Cardiac septum (tissue), 1 donor: ENCODE data around the gene CFAP299. TPM values are rescaled to one million over a fixed set of nuclear protein-coding genes. Genes with fewer than 3 reads are reported as not detected.
"Not testable (repeated sequence)": the region's sequence is repeated elsewhere in the genome, so short reads cannot be mapped to it uniquely, and the experiment has no call there.

Experiments used
- DNase-seq: peaks from one replicate; pipeline ENCODE4 v3.0.0-alpha.2; 2020; ENCODE audit warnings: low spot score
- intact Hi-C: fragments of 100-400 bp; cut with DNase I; formaldehyde crosslinking; loops from one replicate; pipeline ENCODE4 v1.14.0; 2022
- total RNA-seq: library from RNA; stranded (reverse); fragmentation: NEBNext Ultra II Directional; extraction: Animal tissue kit (Norgen Biotek cat#: 25700); gene quantifications from one replicate; pipeline ENCODE4 v1.2.1, GENCODE V29; 2021
- donor health status: DM: no; HTN: no; CAD: no.

The CFAP299 gene
- total RNA-seq, 1 donor from 2014 or later, result not detected

- DNase-seq, result no peak
- intact Hi-C loops, result no loop called here
Measured at GRCh38 chr4:80646061-80646460, 310.5 kb downstream of the CFAP299 start.

- no peak for DNase-seq
- intact Hi-C loops, result no loop called here
Measured at GRCh38 chr4:80655662-80656061, 320.1 kb downstream of the CFAP299 start.

GRCh38 chr4:80670118-80670517 lies 334.6 kb downstream of the CFAP299 start:
- DNase-seq, intact Hi-C loops: not testable (repeated sequence)

- DNase-seq, result no peak
- intact Hi-C loops, result no loop called here
Measured at GRCh38 chr4:80678413-80678812, 342.9 kb downstream of the CFAP299 start.

GRCh38 chr4:80680934-80681333 lies 345.4 kb downstream of the CFAP299 start:
- intact Hi-C loops, result no loop called here

GRCh38 chr4:80685214-80685613 lies 349.7 kb downstream of the CFAP299 start:
- no peak for DNase-seq
- intact Hi-C loops, result no loop called here

More at GRCh38 chr4:80680934-80681333, 345.4 kb downstream of the CFAP299 start:
- DNase-seq, result no peak

GRCh38 chr4:80687736-80688135 lies 352.2 kb downstream of the CFAP299 start:
- DNase-seq, intact Hi-C loops: not testable (repeated sequence)

- no peak for DNase-seq
- intact Hi-C loops, result no loop called here
Measured at GRCh38 chr4:80694171-80694570, 358.6 kb downstream of the CFAP299 start.

- DNase-seq, result no peak
- intact Hi-C loops, result no loop called here
Measured at GRCh38 chr4:80705311-80705710, 369.8 kb downstream of the CFAP299 start.

GRCh38 chr4:80709082-80709869 lies 373.7 kb downstream of the CFAP299 start:
- DNase-seq, result no peak
- intact Hi-C loops, result no loop called here

GRCh38 chr4:80710748-80711451 lies 375.4 kb downstream of the CFAP299 start:
- intact Hi-C loops, result no loop called here
- no peak for DNase-seq

- no peak for DNase-seq
- intact Hi-C loops, result no loop called here
Measured at GRCh38 chr4:80711956-80712355, 376.4 kb downstream of the CFAP299 start.

GRCh38 chr4:80713409-80713808 lies 377.9 kb downstream of the CFAP299 start:
- no peak for DNase-seq
- intact Hi-C loops, result no loop called here

- DNase-seq, result no peak
- intact Hi-C loops, result no loop called here
Measured at GRCh38 chr4:80717204-80717603, 381.7 kb downstream of the CFAP299 start.

GRCh38 chr4:80726471-80726870 lies 390.9 kb downstream of the CFAP299 start:
- no peak for DNase-seq
- intact Hi-C loops, result no loop called here

GRCh38 chr4:80730158-80730557 lies 394.6 kb downstream of the CFAP299 start:
- intact Hi-C loops, result no loop called here
- DNase-seq, result no peak

GRCh38 chr4:80731436-80731835 lies 395.9 kb downstream of the CFAP299 start:
- no peak for DNase-seq
- intact Hi-C loops, result no loop called here

GRCh38 chr4:80732010-80732409 lies 396.5 kb downstream of the CFAP299 start:
- DNase-seq, result no peak
- intact Hi-C loops, result no loop called here

GRCh38 chr4:80740375-80740774 lies 404.8 kb downstream of the CFAP299 start:
- DNase-seq, result no peak
- intact Hi-C loops, result no loop called here

GRCh38 chr4:80749558-80749957 lies 414.0 kb downstream of the CFAP299 start:
- intact Hi-C loops, DNase-seq: not testable (repeated sequence)

- intact Hi-C loops, result no loop called here
- no peak for DNase-seq
Measured at GRCh38 chr4:80751200-80751599, 415.7 kb downstream of the CFAP299 start.
